HCT116 (cell line): ENCODE results near the gene LCN9. TPM values are rescaled to one million over a fixed set of nuclear protein-coding genes. Genes with fewer than 3 reads are reported as not detected.

ENCODE experiments used
- ATAC-seq: fragments of 200-7000 bp; cut with Tn5 transposase; 2 replicates; pipeline ENCODE4 v1.9.1; 2020; ENCODE audit warnings: mild to moderate bottlenecking, moderate library complexity
- BruUV-seq: library from RNA; stranded (reverse); fragments of 400-500 nt; replicated peaks from 2 replicates; lab custom pipeline; 2021; lab: Mats Ljungman, UMichigan
- CTCF ChIA-PET: fragments of 300-600 bp; sonication (Branson Sonifier 250); formaldehyde crosslinking; loops from one replicate; lab custom pipeline; 2021; ENCODE audit warnings: antibody characterized with exemption; lab: Charles Lee
- POLR2A ChIA-PET: fragments of 300-600, 350-600 bp; sonication (Branson Sonifier 250); formaldehyde crosslinking; loops from one replicate; lab custom pipeline; 2021; ENCODE audit warnings: antibody characterized with exemption; lab: Charles Lee
- RAD21 ChIA-PET, 2 experiments: fragments of 300-600 bp; sonication (Branson Sonifier 250); formaldehyde crosslinking; loops; one replicate each; lab custom pipeline; 2023; ENCODE audit warnings: low total read pairs in 2 of 2; ENCODE audit not compliant: uncharacterized antibody in 2 of 2, unreplicated experiment in 2 of 2, low non-redundant PET in 1 of 2; lab: Charles Lee
- DNase-seq: peaks from one replicate; pipeline ENCODE4 v3.0.0-alpha.2; 2010; ENCODE audit warnings: low read depth, low spot score
- H2AFZ ChIP-seq: fragments of 200-600 bp; shearing (Covaris generic), sonication (generic); 2 replicates; pipeline ENCODE4 v1.6.1; 2017; ENCODE audit warnings: low read depth, mixed run types, mixed read lengths, antibody characterized with exemption, low read length; ENCODE audit not compliant: poor library complexity, severe bottlenecking
- H3K27ac ChIP-seq: 2 replicates; pipeline ENCODE4 v1.5.1; 2012; ENCODE audit warnings: low read depth, low read length
- H3K27me3 ChIP-seq: fragments of 200-600 bp; sonication (generic); 2 replicates; pipeline ENCODE4 v1.6.1; 2016; ENCODE audit warnings: mixed run types, low read length, mixed read lengths; ENCODE audit not compliant: insufficient read depth
- H3K36me3 ChIP-seq, 2 experiments: fragments of 200-500 bp in 1 of 2; fragments of 200-600 bp in 1 of 2; sonication (Bioruptor generic) in 1 of 2; sonication (generic) in 1 of 2; 2 replicates each; pipeline versions ENCODE4 v1.5.1 to v1.6.1; 2014 to 2016; ENCODE audit warnings: low read length in 2 of 2, inconsistent platforms in 1 of 2, mixed read lengths in 1 of 2, mixed run types in 1 of 2; ENCODE audit not compliant: insufficient read depth in 2 of 2, control insufficient read depth in 1 of 2
- H3K4me1 ChIP-seq, 2 experiments: fragments of 200-600 bp in 1 of 2; sonication (generic) in 1 of 2; 2 replicates each; pipeline versions ENCODE4 v1.5.1 to v1.6.1; 2012 to 2017; ENCODE audit warnings: low read length in 2 of 2, inconsistent platforms in 1 of 2, mild to moderate bottlenecking in 1 of 2, mixed read lengths in 1 of 2, mixed run types in 1 of 2, moderate library complexity in 1 of 2; ENCODE audit not compliant: insufficient read depth in 2 of 2, control insufficient read depth in 1 of 2
- H3K4me2 ChIP-seq: fragments of 200-600 bp; sonication (generic); 2 replicates; pipeline ENCODE4 v1.6.1; 2017; ENCODE audit warnings: mixed run types, low read length, mixed read lengths
- H3K4me3 ChIP-seq, 2 experiments: fragments of 200-600 bp in 1 of 2; sonication (generic) in 1 of 2; replicated peaks in 1 of 2; 2 replicates each; pipeline ENCODE4 v1.5.1; 2011 to 2016; ENCODE audit warnings: low read length in 2 of 2, control low read depth in 1 of 2, low read depth in 1 of 2, mild to moderate bottlenecking in 1 of 2, mixed read lengths in 1 of 2, mixed run types in 1 of 2
- H3K79me2 ChIP-seq: fragments of 200-600 bp; sonication (generic); 2 replicates; pipeline ENCODE4 v1.6.1; 2017; ENCODE audit warnings: mild to moderate bottlenecking, mixed run types, low read length, moderate library complexity, mixed read lengths; ENCODE audit not compliant: insufficient read depth
- H3K9ac ChIP-seq: fragments of 200-600 bp; sonication (generic); 2 replicates; pipeline ENCODE4 v1.6.1; 2016; ENCODE audit warnings: low read length, mixed read lengths
- H3K9me2 ChIP-seq: fragments of 200-600 bp; sonication (generic), shearing (Covaris generic); 2 replicates; pipeline ENCODE4 v1.6.1; 2017; ENCODE audit warnings: mixed run types, mild to moderate bottlenecking, moderate library complexity; ENCODE audit not compliant: insufficient read depth
- H3K9me3 ChIP-seq, 2 experiments: fragments of 200-500 bp in 1 of 2; fragments of 200-600 bp in 1 of 2; sonication (Bioruptor generic) in 1 of 2; sonication (generic) in 1 of 2; 2 replicates each; pipeline ENCODE4 v1.6.1; 2014 to 2017; ENCODE audit warnings: low read length in 2 of 2, mixed read lengths in 2 of 2, inconsistent platforms in 1 of 2, low read depth in 1 of 2, mild to moderate bottlenecking in 1 of 2, mixed run types in 1 of 2, moderate library complexity in 1 of 2; ENCODE audit not compliant: control insufficient read depth in 1 of 2, insufficient read depth in 1 of 2
- H4K20me1 ChIP-seq: fragments of 200-600 bp; sonication (generic), shearing (Covaris generic); 2 replicates; pipeline ENCODE4 v1.6.1; 2017; ENCODE audit warnings: mixed run types, mild to moderate bottlenecking, moderate library complexity; ENCODE audit not compliant: insufficient read depth
- CBX3 ChIP-seq: IDR thresholded peaks from 2 replicates; pipeline ENCODE4 v1.6.1; 2012; ENCODE audit warnings: low read depth
- EGR1 ChIP-seq: IDR thresholded peaks from 2 replicates; pipeline ENCODE4 v1.6.1; 2012; ENCODE audit warnings: low read depth
- RAD21 ChIP-seq: IDR thresholded peaks from 2 replicates; pipeline ENCODE4 v1.6.1; 2012; ENCODE audit warnings: low read depth, mild to moderate bottlenecking
- SRF ChIP-seq: IDR thresholded peaks from 2 replicates; pipeline ENCODE4 v1.6.1; 2012; ENCODE audit warnings: low read depth
- YY1 ChIP-seq: IDR thresholded peaks from 2 replicates; pipeline ENCODE4 v1.6.1; 2011; ENCODE audit warnings: low read length, low read depth, moderate library complexity, mild to moderate bottlenecking; ENCODE audit not compliant: insufficient replicate concordance; ENCODE audit errors: extremely low read depth
- ZNF274 ChIP-seq: fragments of 200-500 bp; sonication (Bioruptor generic); IDR thresholded peaks from 2 replicates; pipeline ENCODE4 v1.6.1; 2014; ENCODE audit warnings: mild to moderate bottlenecking, low read depth, low read length, inconsistent platforms
- intact Hi-C: fragments of 100-400 bp; cut with micrococcal nuclease; formaldehyde crosslinking; loops from 2 replicates; pipeline ENCODE4 v1.10.0; 2022
- total RNA-seq: library from RNA; stranded (reverse); gene quantifications from one replicate; pipeline ENCODE4 v1.2.1, GENCODE V29; 2021; ENCODE audit not compliant: unreplicated experiment
- TF ChIP-seq, protein P1 (sequence below): IDR thresholded peaks from 2 replicates; pipeline ENCODE4 v1.6.1; 2012; ENCODE audit warnings: low read depth

LCN9 gene
- total RNA-seq, 1 experiment from 2014 or later: not detected

DNA sequence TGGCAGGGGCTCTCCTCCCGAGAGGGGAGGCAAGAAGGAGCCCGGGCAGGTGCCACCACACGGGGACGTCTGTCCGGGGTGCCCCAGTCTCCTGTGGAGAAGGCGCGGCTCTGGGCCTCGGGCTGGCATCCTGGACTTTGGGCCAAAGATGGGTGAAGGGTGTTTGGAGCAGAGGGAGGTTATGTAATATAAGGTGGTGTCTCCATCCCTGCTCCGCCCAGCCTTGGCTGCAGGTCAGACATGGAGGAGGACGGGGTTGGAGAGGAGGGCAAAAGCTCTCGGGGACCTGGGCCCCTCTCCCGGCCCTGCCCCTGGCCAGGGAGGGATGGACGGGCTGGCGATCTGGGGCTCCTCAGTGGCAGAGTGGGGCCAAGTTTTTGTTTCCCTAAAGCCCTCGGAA lies 37.4 kb downstream of the LCN9 start:
- intact Hi-C loops: no loop called here
- Histone ChIP-seq H3K9me3 (no peaks in the 10 kb centered on the region), H4K20me1 (no peaks in the 10 kb centered on the region), H3K79me2 (no peaks in the 10 kb centered on the region), H3K27ac (no peak overlapping the region), H3K27me3 (no peaks in the 10 kb centered on the region), H3K36me3 (no peaks in the 10 kb centered on the region), H3K4me2 (no peak overlapping the region), H3K9me2 (no peaks in the 10 kb centered on the region), H3K4me1 (peaks cover 2 to 8% of the 10 kb centered on the region in 2 experiments; a peak in 3 of 4 replicates), H3K9ac (no peak overlapping the region), H3K4me3 (no peak overlapping the region), H2AFZ (no peak overlapping the region)
- ChIA-PET RAD21 (no interaction called here), CTCF (no interaction called here), POLR2A (no interaction called here)
- no peak for TF ChIP-seq ZNF274
- TF ChIP-seq YY1: no peak
- no peak for TF ChIP-seq EGR1
- TF ChIP-seq RAD21: no peak
- no peak for TF ChIP-seq SRF
- no peak for TF ChIP-seq CBX3
- TF ChIP-seq, protein P1, sequence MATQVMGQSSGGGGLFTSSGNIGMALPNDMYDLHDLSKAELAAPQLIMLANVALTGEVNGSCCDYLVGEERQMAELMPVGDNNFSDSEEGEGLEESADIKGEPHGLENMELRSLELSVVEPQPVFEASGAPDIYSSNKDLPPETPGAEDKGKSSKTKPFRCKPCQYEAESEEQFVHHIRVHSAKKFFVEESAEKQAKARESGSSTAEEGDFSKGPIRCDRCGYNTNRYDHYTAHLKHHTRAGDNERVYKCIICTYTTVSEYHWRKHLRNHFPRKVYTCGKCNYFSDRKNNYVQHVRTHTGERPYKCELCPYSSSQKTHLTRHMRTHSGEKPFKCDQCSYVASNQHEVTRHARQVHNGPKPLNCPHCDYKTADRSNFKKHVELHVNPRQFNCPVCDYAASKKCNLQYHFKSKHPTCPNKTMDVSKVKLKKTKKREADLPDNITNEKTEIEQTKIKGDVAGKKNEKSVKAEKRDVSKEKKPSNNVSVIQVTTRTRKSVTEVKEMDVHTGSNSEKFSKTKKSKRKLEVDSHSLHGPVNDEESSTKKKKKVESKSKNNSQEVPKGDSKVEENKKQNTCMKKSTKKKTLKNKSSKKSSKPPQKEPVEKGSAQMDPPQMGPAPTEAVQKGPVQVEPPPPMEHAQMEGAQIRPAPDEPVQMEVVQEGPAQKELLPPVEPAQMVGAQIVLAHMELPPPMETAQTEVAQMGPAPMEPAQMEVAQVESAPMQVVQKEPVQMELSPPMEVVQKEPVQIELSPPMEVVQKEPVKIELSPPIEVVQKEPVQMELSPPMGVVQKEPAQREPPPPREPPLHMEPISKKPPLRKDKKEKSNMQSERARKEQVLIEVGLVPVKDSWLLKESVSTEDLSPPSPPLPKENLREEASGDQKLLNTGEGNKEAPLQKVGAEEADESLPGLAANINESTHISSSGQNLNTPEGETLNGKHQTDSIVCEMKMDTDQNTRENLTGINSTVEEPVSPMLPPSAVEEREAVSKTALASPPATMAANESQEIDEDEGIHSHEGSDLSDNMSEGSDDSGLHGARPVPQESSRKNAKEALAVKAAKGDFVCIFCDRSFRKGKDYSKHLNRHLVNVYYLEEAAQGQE: no peak
- BruUV-seq: no TSS peak
- ATAC-seq: no peak
- no peak for DNase-seq
